ENCODE data around the gene CDH5. TPM values are rescaled to one million over a fixed set of nuclear protein-coding genes. Genes with fewer than 3 reads are reported as not detected.
"Not testable (repeated sequence)": the region's sequence is repeated elsewhere in the genome, so short reads cannot be mapped to it uniquely, and the experiment has no call there.

Gene CDH5
- total RNA-seq, 4 donors from 2014 or later: 1.7 to 21.6 (median 8.0) TPM

DNA sequence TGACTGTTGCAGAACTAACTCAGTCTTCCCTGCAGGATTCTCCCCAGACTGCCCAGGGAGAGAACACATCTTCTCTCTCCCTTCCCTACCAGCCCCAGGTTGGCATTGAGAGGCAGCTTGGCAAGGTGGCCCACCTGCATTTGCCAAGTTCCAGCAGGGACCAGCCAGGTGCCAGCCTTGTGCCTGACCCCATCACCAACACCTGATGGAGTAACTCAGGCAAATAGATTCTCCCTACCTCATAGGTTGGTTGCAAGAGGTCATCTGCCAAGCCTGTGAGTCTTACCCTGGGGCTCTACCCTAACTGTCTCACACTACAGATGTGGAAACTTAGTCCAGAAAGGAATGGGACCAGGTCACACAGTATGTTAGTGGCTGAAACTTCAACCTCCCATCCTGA, 81.0 kb downstream of the CDH5 start:
- no peaks in the 10 kb centered on the region for H3K9me3 ChIP-seq
- no peak for DNase-seq
- intact Hi-C loops (cut with DNase I): no loop called here
- TF ChIP-seq, protein P1, sequence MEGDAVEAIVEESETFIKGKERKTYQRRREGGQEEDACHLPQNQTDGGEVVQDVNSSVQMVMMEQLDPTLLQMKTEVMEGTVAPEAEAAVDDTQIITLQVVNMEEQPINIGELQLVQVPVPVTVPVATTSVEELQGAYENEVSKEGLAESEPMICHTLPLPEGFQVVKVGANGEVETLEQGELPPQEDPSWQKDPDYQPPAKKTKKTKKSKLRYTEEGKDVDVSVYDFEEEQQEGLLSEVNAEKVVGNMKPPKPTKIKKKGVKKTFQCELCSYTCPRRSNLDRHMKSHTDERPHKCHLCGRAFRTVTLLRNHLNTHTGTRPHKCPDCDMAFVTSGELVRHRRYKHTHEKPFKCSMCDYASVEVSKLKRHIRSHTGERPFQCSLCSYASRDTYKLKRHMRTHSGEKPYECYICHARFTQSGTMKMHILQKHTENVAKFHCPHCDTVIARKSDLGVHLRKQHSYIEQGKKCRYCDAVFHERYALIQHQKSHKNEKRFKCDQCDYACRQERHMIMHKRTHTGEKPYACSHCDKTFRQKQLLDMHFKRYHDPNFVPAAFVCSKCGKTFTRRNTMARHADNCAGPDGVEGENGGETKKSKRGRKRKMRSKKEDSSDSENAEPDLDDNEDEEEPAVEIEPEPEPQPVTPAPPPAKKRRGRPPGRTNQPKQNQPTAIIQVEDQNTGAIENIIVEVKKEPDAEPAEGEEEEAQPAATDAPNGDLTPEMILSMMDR (IDR thresholded peaks at IDR 0.05): no peak
- TF ChIP-seq POLR2A (IDR thresholded peaks at IDR 0.05): no peak
- no peak overlapping the region for H3K27ac ChIP-seq
- H3K36me3 ChIP-seq: no peaks in the 10 kb centered on the region
- H3K27me3 ChIP-seq: peaks cover 0 to 3% (median 0%) of the 10 kb centered on the region in 4 donors
- H3K4me1 ChIP-seq: no peaks in the 10 kb centered on the region
- no peak overlapping the region for H3K4me3 ChIP-seq

DNA sequence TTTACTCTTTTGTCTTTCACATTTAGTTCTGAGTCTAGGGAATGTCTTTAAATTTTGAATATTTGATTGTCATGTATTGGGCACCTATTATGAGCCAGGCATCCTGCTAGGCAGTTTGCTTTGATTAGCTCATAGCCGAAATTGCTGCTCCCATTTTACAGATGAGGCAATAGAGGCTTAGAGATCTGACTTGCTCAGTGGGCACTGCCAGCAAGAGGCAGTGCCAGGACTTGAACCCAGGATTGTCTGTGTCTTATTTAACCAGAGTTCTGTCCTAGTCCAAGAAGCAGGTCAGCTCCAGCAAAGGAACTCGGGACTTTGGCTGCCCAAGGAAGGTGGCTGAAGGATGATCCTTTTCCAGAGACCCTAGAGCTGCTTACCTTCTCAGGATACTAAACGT, 85.1 kb downstream of the CDH5 start:
- intact Hi-C loops (cut with DNase I): no loop called here
- no peak for TF ChIP-seq POLR2A (IDR thresholded peaks at IDR 0.05)
- TF ChIP-seq, protein P1 (IDR thresholded peaks at IDR 0.05): no peak
- H3K27me3 ChIP-seq: no peaks in the 10 kb centered on the region
- no peaks in the 10 kb centered on the region for H3K36me3 ChIP-seq
- no peak overlapping the region for H3K4me3 ChIP-seq
- no peak overlapping the region for H3K27ac ChIP-seq
- 64 to 77% methylated on average over 2 to 3 of the region's 3 CpGs for WGBS, 2 donors
- no peaks in the 10 kb centered on the region for H3K9me3 ChIP-seq
- H3K4me1 ChIP-seq: no peaks in the 10 kb centered on the region
- DNase-seq: no peak

DNA sequence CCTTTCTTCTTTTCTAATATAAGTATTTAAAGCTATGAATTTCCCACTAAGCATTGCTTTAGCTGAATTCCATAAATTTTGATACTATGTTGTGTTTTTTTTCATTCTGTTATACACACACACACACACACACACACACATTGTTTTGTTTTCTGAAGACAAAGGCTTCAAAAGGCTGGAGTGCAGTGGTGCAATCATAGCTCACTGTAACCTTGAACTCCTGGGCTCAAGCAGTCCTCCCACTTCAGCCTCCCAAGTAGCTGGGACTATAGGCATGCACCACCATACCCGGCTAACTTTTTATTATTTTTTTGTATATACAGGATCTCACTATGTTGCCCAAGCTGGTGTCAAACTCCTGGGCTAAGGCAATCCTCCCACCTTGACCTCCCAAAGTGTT, 86.7 kb downstream of the CDH5 start:
- H3K9me3 ChIP-seq; intact Hi-C loops (cut with DNase I): not testable (repeated sequence)

More for the DNA sequence above, 86.7 kb downstream of the CDH5 start:
- not testable (repeated sequence) for H3K4me3 ChIP-seq, DNase-seq, H3K36me3 ChIP-seq, H3K27me3 ChIP-seq, H3K4me1 ChIP-seq, H3K27ac ChIP-seq
- WGBS, 2 donors: 71 to 82% methylated on average over 1 of the region's 1 CpG

Other genes starting within 250 kb of the CDH5 start
- 1 to 10 TPM in 1 of 4 donors, under 1 TPM in 2, not detected in 1; 0.23 to 1.8 (median 0.76) TPM for gene BEAN1, start 60.6 kb downstream of the CDH5 start, total RNA-seq
- gene TK2, start 183.4 kb downstream of the CDH5 start, total RNA-seq: 10 to 100 TPM in 3 of 4 donors, 1 to 10 TPM in 1; 5.6 to 22.5 (median 13.5) TPM
- 10 to 100 TPM in 2 of 4 donors, 1 to 10 TPM in 2; 8.6 to 34.1 (median 16.9) TPM for gene CKLF, start 185.9 kb downstream of the CDH5 start, total RNA-seq
- gene CMTM1, start 199.7 kb downstream of the CDH5 start, total RNA-seq: 1 to 10 TPM in 2 of 4 donors, not detected in 2; 1.3 to 1.5 TPM
- not detected for gene CMTM2, start 212.8 kb downstream of the CDH5 start, total RNA-seq
- gene CMTM3, start 238.0 kb downstream of the CDH5 start, total RNA-seq: 10 to 100 TPM in 2 of 4 donors, 1 to 10 TPM in 2; 4.0 to 19.6 (median 8.9) TPM

Data from esophagus squamous epithelium (tissue), 5 donors.